ENCODE data around the gene ROCK2. TPM values are rescaled to one million over a fixed set of nuclear protein-coding genes. Genes with fewer than 3 reads are reported as not detected.

Gene ROCK2
- total RNA-seq, 3 donors from 2014 or later = 67.7 to 77.8 (median 71.0) TPM

- no peak overlapping the region for H3K4me3 ChIP-seq
- TF ChIP-seq, protein P1, sequence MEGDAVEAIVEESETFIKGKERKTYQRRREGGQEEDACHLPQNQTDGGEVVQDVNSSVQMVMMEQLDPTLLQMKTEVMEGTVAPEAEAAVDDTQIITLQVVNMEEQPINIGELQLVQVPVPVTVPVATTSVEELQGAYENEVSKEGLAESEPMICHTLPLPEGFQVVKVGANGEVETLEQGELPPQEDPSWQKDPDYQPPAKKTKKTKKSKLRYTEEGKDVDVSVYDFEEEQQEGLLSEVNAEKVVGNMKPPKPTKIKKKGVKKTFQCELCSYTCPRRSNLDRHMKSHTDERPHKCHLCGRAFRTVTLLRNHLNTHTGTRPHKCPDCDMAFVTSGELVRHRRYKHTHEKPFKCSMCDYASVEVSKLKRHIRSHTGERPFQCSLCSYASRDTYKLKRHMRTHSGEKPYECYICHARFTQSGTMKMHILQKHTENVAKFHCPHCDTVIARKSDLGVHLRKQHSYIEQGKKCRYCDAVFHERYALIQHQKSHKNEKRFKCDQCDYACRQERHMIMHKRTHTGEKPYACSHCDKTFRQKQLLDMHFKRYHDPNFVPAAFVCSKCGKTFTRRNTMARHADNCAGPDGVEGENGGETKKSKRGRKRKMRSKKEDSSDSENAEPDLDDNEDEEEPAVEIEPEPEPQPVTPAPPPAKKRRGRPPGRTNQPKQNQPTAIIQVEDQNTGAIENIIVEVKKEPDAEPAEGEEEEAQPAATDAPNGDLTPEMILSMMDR (IDR thresholded peaks at IDR 0.05) = no peak
- H3K4me1 ChIP-seq (ENCODE audit: low read depth) = peaks cover 3% of the 10 kb centered on the region
- intact Hi-C loops (cut with DNase I, micrococcal nuclease) = no loop called here
- H3K9me3 ChIP-seq = no peaks in the 10 kb centered on the region
- ATAC-seq (no peak), DNase-seq (no peak)
- H3K36me3 ChIP-seq (ENCODE audit: low read depth) = no peaks in the 10 kb centered on the region
These were observed 31.5 kb downstream of the ROCK2 start for GRCh38 chr2:11312770-11313471.

DNA sequence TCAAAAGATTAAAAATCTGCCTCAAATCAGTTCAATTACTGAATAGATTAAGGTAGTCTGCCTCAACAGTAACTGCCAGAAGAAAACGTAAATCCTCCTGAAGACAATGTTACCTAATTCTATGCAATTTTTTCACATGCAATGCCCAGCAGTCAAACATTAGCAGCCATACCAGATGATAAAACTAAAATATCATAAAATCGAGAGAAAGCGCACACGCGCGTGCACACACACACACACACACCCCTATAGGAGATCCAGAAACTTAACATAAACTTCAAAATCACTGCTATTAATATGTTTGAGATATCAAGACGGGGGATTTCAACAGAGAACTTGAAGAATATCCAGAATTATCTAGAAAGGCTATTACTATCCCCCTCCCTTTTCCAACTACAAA, 32.9 kb downstream of the ROCK2 start:
- TF ChIP-seq, protein P1 (IDR thresholded peaks at IDR 0.05) = no peak
- DNase-seq = no peak
- Histone ChIP-seq H3K36me3 (ENCODE audit: low read depth) (no peaks in the 10 kb centered on the region), H3K4me3 (no peak overlapping the region), H3K9me3 (no peaks in the 10 kb centered on the region), H3K4me1 (ENCODE audit: low read depth) (peaks cover 10% of the 10 kb centered on the region)
- ATAC-seq = no peak
- intact Hi-C loops (cut with DNase I, micrococcal nuclease) = no loop called here

GRCh38 chr2:11310212-11310611, 34.2 kb downstream of the ROCK2 start:
- intact Hi-C loops (cut with DNase I, micrococcal nuclease) = no loop called here
- no peaks in the 10 kb centered on the region for H3K9me3 ChIP-seq
- H3K36me3 ChIP-seq (ENCODE audit: low read depth) = no peaks in the 10 kb centered on the region
- no peak for ATAC-seq
- no peak for DNase-seq
- H3K4me3 ChIP-seq = no peak overlapping the region
- TF ChIP-seq, protein P1 (IDR thresholded peaks at IDR 0.05) = no peak
- H3K4me1 ChIP-seq (ENCODE audit: low read depth) = peaks cover 21% of the 10 kb centered on the region

DNA sequence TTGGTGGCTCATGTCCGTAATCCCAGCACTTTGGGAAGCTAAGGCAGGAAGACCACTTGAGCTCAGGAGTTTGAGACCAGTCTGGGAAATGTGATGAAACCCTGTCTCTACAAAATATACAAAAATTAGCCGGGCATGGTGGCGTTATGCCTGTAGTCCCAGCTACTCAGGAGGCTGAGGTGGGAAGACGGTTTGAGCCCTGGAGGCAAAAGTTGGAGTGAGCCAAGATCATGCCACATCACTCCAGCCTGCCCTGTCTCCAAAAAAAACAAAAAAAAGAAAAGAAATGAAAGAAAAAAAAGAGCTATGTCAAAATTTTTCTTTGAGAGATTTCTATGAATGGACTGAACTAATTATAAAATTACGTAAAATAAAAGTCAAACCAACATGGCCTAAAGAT, 34.7 kb downstream of the ROCK2 start:
- intact Hi-C loops (cut with DNase I, micrococcal nuclease) = no loop called here
- peaks cover 21% of the 10 kb centered on the region for H3K4me1 ChIP-seq (ENCODE audit: low read depth)

GRCh38 chr2:11307764-11308415, 36.5 kb downstream of the ROCK2 start:
- DNase-seq = no peak
- Histone ChIP-seq H3K9me3 (no peaks in the 10 kb centered on the region), H3K36me3 (ENCODE audit: low read depth) (no peaks in the 10 kb centered on the region), H3K4me1 (ENCODE audit: low read depth) (peaks cover 21% of the 10 kb centered on the region), H3K4me3 (no peak overlapping the region)
- TF ChIP-seq, protein P1 (IDR thresholded peaks at IDR 0.05) = no peak
- intact Hi-C loops (cut with DNase I, micrococcal nuclease) = no loop called here
- no peak for ATAC-seq

More for the DNA sequence above, 34.7 kb downstream of the ROCK2 start:
- TF ChIP-seq, protein P1 (IDR thresholded peaks at IDR 0.05) = no peak
- H3K36me3 ChIP-seq (ENCODE audit: low read depth) = no peaks in the 10 kb centered on the region
- H3K9me3 ChIP-seq = no peaks in the 10 kb centered on the region
- ATAC-seq (no peak), DNase-seq (no peak)
- no peak overlapping the region for H3K4me3 ChIP-seq
